GM23248 (cell line): ENCODE results near the gene CHST1. TPM values are rescaled to one million over a fixed set of nuclear protein-coding genes. Genes with fewer than 3 reads are reported as not detected.

ENCODE experiments used
- DNase-seq: peaks from one replicate; pipeline ENCODE4 v3.0.0-alpha.2; 2015
- H2AFZ ChIP-seq: fragments of 200-600 bp; sonication (generic); 2 replicates; pipeline ENCODE4 v1.6.1; 2016; ENCODE audit warnings: antibody characterized with exemption
- H3F3A ChIP-seq: fragments of 200-600 bp; sonication (generic); 2 replicates; pipeline ENCODE4 v1.6.1; 2016; ENCODE audit warnings: mild to moderate bottlenecking, antibody characterized with exemption, mixed run types; ENCODE audit not compliant: insufficient read depth
- H3K27ac ChIP-seq: fragments of 200-600 bp; sonication (generic); 2 replicates; pipeline ENCODE4 v1.5.1; 2016; ENCODE audit warnings: mild to moderate bottlenecking
- H3K27me3 ChIP-seq: fragments of 200-600 bp; sonication (generic); replicated peaks from 2 replicates; pipeline ENCODE4 v1.6.1; 2016; ENCODE audit warnings: mild to moderate bottlenecking; ENCODE audit not compliant: insufficient read depth
- H3K36me3 ChIP-seq: fragments of 200-600 bp; sonication (generic); 2 replicates; pipeline ENCODE4 v1.6.1; 2016; ENCODE audit warnings: low read depth, mild to moderate bottlenecking
- H3K4me1 ChIP-seq: fragments of 200-600 bp; sonication (generic); 2 replicates; pipeline ENCODE4 v1.6.1; 2016; ENCODE audit warnings: mild to moderate bottlenecking; ENCODE audit not compliant: insufficient read depth
- H3K4me2 ChIP-seq: fragments of 200-600 bp; sonication (generic); one replicate; pipeline ENCODE4 v1.6.1; 2016; ENCODE audit warnings: mild to moderate bottlenecking; ENCODE audit not compliant: unreplicated experiment
- H3K4me3 ChIP-seq: fragments of 200-600 bp; sonication (generic); 2 replicates; pipeline ENCODE4 v1.5.1; 2016; ENCODE audit warnings: mild to moderate bottlenecking
- H3K79me2 ChIP-seq: fragments of 200-600 bp; sonication (generic); 2 replicates; pipeline ENCODE4 v1.6.1; 2016; ENCODE audit warnings: mild to moderate bottlenecking; ENCODE audit not compliant: insufficient read depth
- H3K9ac ChIP-seq: fragments of 200-600 bp; sonication (generic); 2 replicates; pipeline ENCODE4 v1.6.1; 2016; ENCODE audit warnings: mild to moderate bottlenecking
- H3K9me2 ChIP-seq: fragments of 200-600 bp; sonication (generic); 2 replicates; pipeline ENCODE4 v1.6.1; 2016; ENCODE audit warnings: mixed run types, mild to moderate bottlenecking, moderate library complexity; ENCODE audit not compliant: insufficient read depth
- H3K9me3 ChIP-seq: fragments of 200-600 bp; sonication (generic); one replicate; pipeline ENCODE4 v1.6.1; 2017; ENCODE audit warnings: low read depth
- H4K20me1 ChIP-seq: fragments of 200-600 bp; sonication (generic); 2 replicates; pipeline ENCODE4 v1.6.0; 2016; ENCODE audit not compliant: insufficient read depth
- EZH2 ChIP-seq: fragments of 200-600 bp; sonication (generic); IDR thresholded peaks from 2 replicates; pipeline ENCODE4 v1.6.1; 2018; ENCODE audit warnings: antibody characterized with exemption, mild to moderate bottlenecking; ENCODE audit not compliant: insufficient read depth, poor library complexity, severe bottlenecking
- EZH2phosphoT487 ChIP-seq: fragments of 200-600 bp; sonication (generic); IDR thresholded peaks from 2 replicates; pipeline ENCODE4 v1.6.1; 2018; ENCODE audit warnings: antibody characterized with exemption, moderate library complexity, mild to moderate bottlenecking, low read depth; ENCODE audit not compliant: insufficient read depth
- WGBS, 2 experiments: methylation state at CpG; one replicate each; pipeline ENCODE4 v1.1.6; 2015 to 2017; ENCODE audit warnings: low lambda C conversion rate in 2 of 2, low coverage in 1 of 2; ENCODE audit errors: missing lambda C conversion rate in 2 of 2; 5-methylcytosine and 5-hydroxymethylcytosine counted together
- in situ Hi-C: fragments of 300-500 bp; cut with MboI; formaldehyde crosslinking; loops from 2 replicates; pipeline ENCODE4 v1.15.0; 2020
- polyA plus RNA-seq: library from polyadenylated mRNA; unstranded; fragments of >200 nt; fragmentation: Nextera tagmentation; extraction: Ambion mirVana; gene quantifications from 2 replicates; pipeline ENCODE4 v1.2.1, GENCODE V29; 2016
- total RNA-seq: library from RNA; depleted of rRNA; stranded (reverse); fragments of >200 nt; shearing (Covaris generic); gene quantifications from 2 replicates; pipeline ENCODE4 v1.2.3, GENCODE V29; 2014

The CHST1 gene
- total and polyA plus RNA-seq, 2 experiments from 2014 or later, result 0.06 TPM; not detected in 1

GRCh38 chr11:45659818-45660160 lies 5.6 kb downstream of the CHST1 start:
- TF ChIP-seq EZH2, result no peak
- TF ChIP-seq EZH2phosphoT487, result no peak
- 70 to 73% methylated on average over 4 of the region's 4 CpGs for WGBS, 2 experiments
- Histone ChIP-seq H3K36me3 (no peaks in the 10 kb centered on the region), H3K79me2 (no peaks in the 10 kb centered on the region), H3K9me2 (no peaks in the 10 kb centered on the region), H3K4me3 (no peak overlapping the region), H3K27ac (no peak overlapping the region), H4K20me1 (no peaks in the 10 kb centered on the region), H3K9me3 (no peaks in the 10 kb centered on the region), H2AFZ (no peak overlapping the region), H3K4me2 (no peak overlapping the region), H3K9ac (no peak overlapping the region), H3F3A (no peaks in the 10 kb centered on the region), H3K4me1 (peaks cover 13% of the 10 kb centered on the region; the same call in 1 of the 2 replicates), H3K27me3 (peaks cover 26% of the 10 kb centered on the region)
- in situ Hi-C loops, result no loop called here
- DNase-seq, result no peak

- in situ Hi-C loops, result no loop called here
- H3K27ac ChIP-seq, result no peak overlapping the region
These were observed 6.2 kb downstream of the CHST1 start for GRCh38 chr11:45659031-45659817.

GRCh38 chr11:45658292-45658991 lies 7.0 kb downstream of the CHST1 start:
- no peaks in the 10 kb centered on the region for H4K20me1 ChIP-seq
- no peaks in the 10 kb centered on the region for H3K36me3 ChIP-seq
- H3K9me3 ChIP-seq, result no peaks in the 10 kb centered on the region
- TF ChIP-seq EZH2phosphoT487 (no peak), EZH2 (no peak)
- H3K79me2 ChIP-seq, result no peaks in the 10 kb centered on the region
- peak; percentile 74 for DNase-seq
- H3K4me2 ChIP-seq, result peak overlapping the region; percentile 17
- peaks cover 13% of the 10 kb centered on the region; the same call in 1 of the 2 replicates for H3K4me1 ChIP-seq
- H3K9ac ChIP-seq, result no peak overlapping the region
- H3F3A ChIP-seq, result no peaks in the 10 kb centered on the region
- peak overlapping the region; percentile 60 for H2AFZ ChIP-seq
- peaks cover 14% of the 10 kb centered on the region; the same call in 1 of the 2 replicates for H3K27me3 ChIP-seq
- in situ Hi-C loops, result no loop called here
- H3K4me3 ChIP-seq, result no peak overlapping the region
- no peaks in the 10 kb centered on the region for H3K9me2 ChIP-seq
- no peak overlapping the region for H3K27ac ChIP-seq
- 21 to 22% methylated on average over 17 of the region's 19 CpGs for WGBS, 2 experiments

More at GRCh38 chr11:45659031-45659817, 6.2 kb downstream of the CHST1 start:
- Histone ChIP-seq H4K20me1 (no peaks in the 10 kb centered on the region), H3K9me3 (no peaks in the 10 kb centered on the region), H3K9me2 (no peaks in the 10 kb centered on the region), H3K36me3 (no peaks in the 10 kb centered on the region), H2AFZ (peak overlapping the region; percentile 60), H3K27me3 (peaks cover 21% of the 10 kb centered on the region), H3K4me3 (no peak overlapping the region), H3K4me2 (peak overlapping the region; percentile 17), H3K79me2 (no peaks in the 10 kb centered on the region), H3K4me1 (peaks cover 13% of the 10 kb centered on the region; the same call in 1 of the 2 replicates), H3F3A (no peaks in the 10 kb centered on the region), H3K9ac (no peak overlapping the region)
- TF ChIP-seq EZH2phosphoT487 (no peak), EZH2 (no peak)
- 47% methylated on average over 15 of the region's 15 CpGs for WGBS, 2 experiments
- peak; percentile 27 for DNase-seq

- Histone ChIP-seq H3K4me2 (no peak overlapping the region), H2AFZ (no peak overlapping the region), H3K27me3 (peaks cover 14% of the 10 kb centered on the region; the same call in 1 of the 2 replicates), H4K20me1 (no peaks in the 10 kb centered on the region), H3K79me2 (no peaks in the 10 kb centered on the region), H3F3A (no peaks in the 10 kb centered on the region), H3K9me2 (no peaks in the 10 kb centered on the region), H3K9ac (no peak overlapping the region), H3K4me1 (peaks cover 9% of the 10 kb centered on the region; the same call in 1 of the 2 replicates), H3K9me3 (no peaks in the 10 kb centered on the region), H3K36me3 (no peaks in the 10 kb centered on the region), H3K4me3 (no peak overlapping the region), H3K27ac (no peak overlapping the region)
- in situ Hi-C loops, result no loop called here
- no peak for TF ChIP-seq EZH2phosphoT487
- TF ChIP-seq EZH2, result no peak
- WGBS, 2 experiments, result 79 to 81% methylated on average over 8 of the region's 8 CpGs
- no peak for DNase-seq
These were observed 7.7 kb downstream of the CHST1 start for GRCh38 chr11:45657496-45658260.
